ENCODE measurements around the gene EHD3.

The EHD3 gene

DNA sequence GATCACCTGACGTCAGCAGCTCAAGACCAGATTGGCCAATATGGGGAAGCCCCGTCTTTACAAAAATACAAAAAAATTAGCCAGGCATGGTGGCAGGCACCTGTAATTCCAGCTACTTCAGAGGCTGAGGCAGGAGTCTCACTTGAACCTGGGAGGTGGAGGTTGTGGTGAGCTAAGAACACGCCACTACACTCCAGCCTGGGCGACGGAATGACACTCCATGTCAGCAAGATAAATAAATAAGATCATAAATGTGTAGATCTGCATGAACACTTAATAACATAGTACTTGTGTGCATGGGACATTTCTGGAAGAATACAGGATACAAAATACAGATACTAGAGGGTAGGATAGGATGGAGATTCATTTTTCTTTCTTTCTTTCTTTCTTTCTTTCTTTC is 9.1 kb downstream of the EHD3 start:
- H2AFZ ChIP-seq (ENCODE audit: low read length) = no peak overlapping the region
- H3K9ac ChIP-seq (ENCODE audit: low read length) = no peak overlapping the region
- no peaks in the 10 kb centered on the region for H3F3A ChIP-seq (ENCODE audit: insufficient read depth, low read length)
- no peak overlapping the region for H3K4me3 ChIP-seq (ENCODE audit: low read depth, low read length, poor library complexity, severe bottlenecking)
- no peaks in the 10 kb centered on the region for H3K9me3 ChIP-seq (ENCODE audit: low read length)
- no peaks in the 10 kb centered on the region; the same call in 1 of the 2 replicates for H3K27me3 ChIP-seq (ENCODE audit: insufficient read depth, low read length)
- H3K9me2 ChIP-seq (ENCODE audit: low read depth, low read length) = no peaks in the 10 kb centered on the region
- no peaks in the 10 kb centered on the region for H4K20me1 ChIP-seq (ENCODE audit: insufficient read depth, low read length)
- no peaks in the 10 kb centered on the region for H3K36me3 ChIP-seq (ENCODE audit: insufficient read depth, low read length)
- no peaks in the 10 kb centered on the region for H3K4me1 ChIP-seq (ENCODE audit: insufficient read depth, low read length, severe bottlenecking)
- H3K79me2 ChIP-seq (ENCODE audit: insufficient read depth, low read length) = no peaks in the 10 kb centered on the region
- no peak overlapping the region for H3K27ac ChIP-seq (ENCODE audit: low read depth, low read length, poor library complexity, severe bottlenecking)
- H3K4me2 ChIP-seq (ENCODE audit: low read length) = no peak overlapping the region
- TF ChIP-seq EZH2 (IDR thresholded peaks at IDR 0.05; ENCODE audit: borderline replicate concordance, low read length) (no peak), CTCF (IDR thresholded peaks at IDR 0.05; ENCODE audit: low read length) (no peak)

DNA sequence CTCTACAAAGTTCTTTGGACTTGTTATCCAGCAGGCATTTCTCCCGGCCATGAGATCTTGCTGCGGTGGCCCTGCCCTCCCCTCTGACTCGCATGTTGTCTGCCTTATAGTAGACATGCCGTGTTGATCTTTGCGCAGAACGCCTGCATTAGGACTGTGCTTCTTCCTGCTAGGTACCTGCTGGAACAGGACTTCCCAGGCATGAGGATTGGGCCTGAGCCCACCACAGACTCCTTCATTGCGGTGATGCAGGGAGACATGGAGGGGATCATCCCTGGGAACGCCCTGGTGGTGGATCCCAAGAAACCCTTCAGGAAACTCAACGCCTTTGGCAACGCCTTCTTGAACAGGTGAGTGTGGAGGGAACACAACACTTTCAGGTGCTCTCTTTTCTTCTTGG is 10.1 kb downstream of the EHD3 start:
- H2AFZ ChIP-seq (ENCODE audit: low read length) = no peak overlapping the region
- H3K27ac ChIP-seq (ENCODE audit: low read depth, low read length, poor library complexity, severe bottlenecking) = no peak overlapping the region
- H4K20me1 ChIP-seq (ENCODE audit: insufficient read depth, low read length) = no peaks in the 10 kb centered on the region

GRCh38 chr2:31246184-31246852 is 12.4 kb downstream of the EHD3 start:
- Histone ChIP-seq H3K4me3 (ENCODE audit: low read depth, low read length, poor library complexity, severe bottlenecking) (no peak overlapping the region), H3K4me1 (ENCODE audit: insufficient read depth, low read length, severe bottlenecking) (no peaks in the 10 kb centered on the region), H3K9ac (ENCODE audit: low read length) (no peak overlapping the region), H3F3A (ENCODE audit: insufficient read depth, low read length) (no peaks in the 10 kb centered on the region), H4K20me1 (ENCODE audit: insufficient read depth, low read length) (no peaks in the 10 kb centered on the region), H3K79me2 (ENCODE audit: insufficient read depth, low read length) (no peaks in the 10 kb centered on the region), H3K9me3 (ENCODE audit: low read length) (no peaks in the 10 kb centered on the region), H3K27ac (ENCODE audit: low read depth, low read length, poor library complexity, severe bottlenecking) (no peak overlapping the region), H3K36me3 (ENCODE audit: insufficient read depth, low read length) (no peaks in the 10 kb centered on the region), H2AFZ (ENCODE audit: low read length) (no peak overlapping the region), H3K4me2 (ENCODE audit: low read length) (no peak overlapping the region), H3K9me2 (ENCODE audit: low read depth, low read length) (no peaks in the 10 kb centered on the region), H3K27me3 (ENCODE audit: insufficient read depth, low read length) (no peaks in the 10 kb centered on the region; the same call in 1 of the 2 replicates)
- TF ChIP-seq CTCF (IDR thresholded peaks at IDR 0.05; ENCODE audit: low read length) (no peak), EZH2 (IDR thresholded peaks at IDR 0.05; ENCODE audit: borderline replicate concordance, low read length) (no peak)

More for the DNA sequence above, 10.1 kb downstream of the EHD3 start:
- Histone ChIP-seq H3K79me2 (ENCODE audit: insufficient read depth, low read length) (no peaks in the 10 kb centered on the region), H3K9me3 (ENCODE audit: low read length) (no peaks in the 10 kb centered on the region), H3K36me3 (ENCODE audit: insufficient read depth, low read length) (no peaks in the 10 kb centered on the region), H3K4me3 (ENCODE audit: low read depth, low read length, poor library complexity, severe bottlenecking) (no peak overlapping the region), H3K9me2 (ENCODE audit: low read depth, low read length) (no peaks in the 10 kb centered on the region), H3K27me3 (ENCODE audit: insufficient read depth, low read length) (no peaks in the 10 kb centered on the region; the same call in 1 of the 2 replicates), H3K4me2 (ENCODE audit: low read length) (no peak overlapping the region), H3F3A (ENCODE audit: insufficient read depth, low read length) (no peaks in the 10 kb centered on the region), H3K9ac (ENCODE audit: low read length) (no peak overlapping the region), H3K4me1 (ENCODE audit: insufficient read depth, low read length, severe bottlenecking) (no peaks in the 10 kb centered on the region)
- TF ChIP-seq CTCF (IDR thresholded peaks at IDR 0.05; ENCODE audit: low read length) = no peak
- no peak for TF ChIP-seq EZH2 (IDR thresholded peaks at IDR 0.05; ENCODE audit: borderline replicate concordance, low read length)

All from OCI-LY1 (cell line).